BE2C (cell line): ENCODE data around the gene SHFL.

Source experiments
- DNase-seq: peaks from one replicate; pipeline ENCODE4 v3.0.0-alpha.2; 2020
- H3K27me3 ChIP-seq: fragments of 250-450 bp; sonication (Bioruptor Pico); 2 replicates; pipeline ENCODE4 v1.5.1; 2020; ENCODE audit warnings: mild to moderate bottlenecking
- H3K36me3 ChIP-seq: fragments of 250-450 bp; sonication (Bioruptor Pico); 2 replicates; pipeline ENCODE4 v1.5.1; 2020; ENCODE audit warnings: mild to moderate bottlenecking
- H3K4me1 ChIP-seq: fragments of 250-450 bp; sonication (Bioruptor Pico); 2 replicates; pipeline ENCODE4 v1.5.1; 2020
- H3K4me3 ChIP-seq: 2 replicates; pipeline ENCODE4 v1.5.1; 2011; ENCODE audit warnings: low read depth, low read length
- H3K9me3 ChIP-seq: fragments of 250-450 bp; sonication (Bioruptor Pico); 2 replicates; pipeline ENCODE4 v1.5.1; 2020
- TF ChIP-seq, protein P1 (sequence below): IDR thresholded peaks from 2 replicates; pipeline ENCODE4 v1.5.1; 2012; ENCODE audit warnings: mild to moderate bottlenecking, low read depth, low read length

Gene SHFL

DNA sequence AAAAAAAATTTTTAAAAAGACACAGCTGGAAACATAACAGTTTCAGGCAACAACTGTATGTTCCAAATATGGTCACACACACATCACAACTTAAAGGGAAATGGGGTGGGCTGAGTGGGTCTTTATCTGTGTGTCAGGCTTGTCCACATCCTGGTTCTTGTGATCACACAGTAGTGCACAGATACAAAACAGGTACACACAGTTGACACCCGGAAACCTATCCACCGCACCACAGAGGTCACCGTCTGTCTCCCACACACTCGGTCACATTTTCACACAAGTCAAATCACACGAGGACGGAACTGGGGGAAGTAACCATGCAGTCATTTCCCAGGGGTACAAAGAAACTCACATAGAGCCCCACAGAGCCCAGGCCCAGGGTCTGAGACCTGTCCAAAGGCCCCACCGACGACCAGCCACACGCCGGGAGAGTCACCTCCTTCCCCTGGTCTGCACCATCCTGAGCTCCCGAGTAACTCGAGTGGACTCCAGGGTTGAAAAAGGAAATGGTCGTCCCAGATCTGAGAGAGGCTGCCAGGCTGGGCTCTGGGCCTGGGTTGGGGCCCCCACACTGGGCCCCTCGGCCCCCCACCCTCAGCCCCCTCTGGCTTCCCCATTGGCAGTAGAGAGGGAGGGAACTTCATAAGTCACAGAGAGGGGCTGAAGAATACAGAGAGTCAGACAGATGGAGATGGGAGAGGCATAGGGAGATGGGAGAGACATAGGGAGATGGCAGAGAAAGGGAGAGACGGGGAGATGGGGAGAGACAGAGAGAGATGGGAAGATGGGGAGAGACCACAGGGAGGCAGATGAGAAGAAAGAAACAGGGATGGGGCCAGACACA, 18.8 kb downstream of the SHFL start:
- Histone ChIP-seq H3K9me3 (no peaks in the 10 kb centered on the region), H3K4me1 (0 out of 2 replicates have a peak, but pooled peaks cover 3% of the 10 kb centered on the region), H3K27me3 (no peaks in the 10 kb centered on the region), H3K4me3 (no peak overlapping the region), H3K36me3 (peaks cover 30% of the 10 kb centered on the region)
- no peak for DNase-seq
- TF ChIP-seq, protein P1, sequence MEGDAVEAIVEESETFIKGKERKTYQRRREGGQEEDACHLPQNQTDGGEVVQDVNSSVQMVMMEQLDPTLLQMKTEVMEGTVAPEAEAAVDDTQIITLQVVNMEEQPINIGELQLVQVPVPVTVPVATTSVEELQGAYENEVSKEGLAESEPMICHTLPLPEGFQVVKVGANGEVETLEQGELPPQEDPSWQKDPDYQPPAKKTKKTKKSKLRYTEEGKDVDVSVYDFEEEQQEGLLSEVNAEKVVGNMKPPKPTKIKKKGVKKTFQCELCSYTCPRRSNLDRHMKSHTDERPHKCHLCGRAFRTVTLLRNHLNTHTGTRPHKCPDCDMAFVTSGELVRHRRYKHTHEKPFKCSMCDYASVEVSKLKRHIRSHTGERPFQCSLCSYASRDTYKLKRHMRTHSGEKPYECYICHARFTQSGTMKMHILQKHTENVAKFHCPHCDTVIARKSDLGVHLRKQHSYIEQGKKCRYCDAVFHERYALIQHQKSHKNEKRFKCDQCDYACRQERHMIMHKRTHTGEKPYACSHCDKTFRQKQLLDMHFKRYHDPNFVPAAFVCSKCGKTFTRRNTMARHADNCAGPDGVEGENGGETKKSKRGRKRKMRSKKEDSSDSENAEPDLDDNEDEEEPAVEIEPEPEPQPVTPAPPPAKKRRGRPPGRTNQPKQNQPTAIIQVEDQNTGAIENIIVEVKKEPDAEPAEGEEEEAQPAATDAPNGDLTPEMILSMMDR: no peak

DNA sequence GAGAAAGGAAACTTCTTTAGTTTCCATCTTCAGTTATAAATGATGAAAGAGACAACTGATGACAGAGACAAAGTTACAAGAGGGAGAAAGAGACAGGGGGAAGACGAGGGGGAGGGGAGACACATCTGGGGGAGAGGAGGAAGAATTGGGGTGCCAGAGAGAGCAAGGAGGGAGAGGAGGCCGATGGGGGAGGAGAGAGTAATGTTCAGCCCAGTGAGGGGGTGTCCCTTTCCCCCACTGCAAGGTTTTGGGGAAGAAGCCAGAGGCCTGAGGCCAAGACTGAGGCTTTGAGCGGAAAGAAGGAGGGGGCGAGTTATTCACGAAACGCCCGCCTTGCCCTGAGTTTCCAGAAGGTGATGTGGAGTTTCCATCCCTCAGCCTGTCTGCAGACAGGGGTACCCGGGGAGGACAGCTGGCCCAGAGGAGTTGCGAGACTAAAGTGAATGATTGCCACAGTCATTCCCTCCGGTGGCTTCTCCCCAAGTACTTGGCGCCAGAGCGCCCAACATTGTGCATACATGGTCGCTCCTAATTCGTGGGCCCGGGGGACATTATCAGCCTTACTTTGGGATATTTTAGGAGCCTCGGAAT, 19.5 kb downstream of the SHFL start:
- Histone ChIP-seq H3K4me3 (no peak overlapping the region), H3K27me3 (no peaks in the 10 kb centered on the region), H3K9me3 (no peaks in the 10 kb centered on the region), H3K36me3 (peaks cover 37% of the 10 kb centered on the region), H3K4me1 (0 out of 2 replicates have a peak, but pooled peaks cover 3% of the 10 kb centered on the region)
- no peak for DNase-seq
- TF ChIP-seq, protein P1: no peak

DNA sequence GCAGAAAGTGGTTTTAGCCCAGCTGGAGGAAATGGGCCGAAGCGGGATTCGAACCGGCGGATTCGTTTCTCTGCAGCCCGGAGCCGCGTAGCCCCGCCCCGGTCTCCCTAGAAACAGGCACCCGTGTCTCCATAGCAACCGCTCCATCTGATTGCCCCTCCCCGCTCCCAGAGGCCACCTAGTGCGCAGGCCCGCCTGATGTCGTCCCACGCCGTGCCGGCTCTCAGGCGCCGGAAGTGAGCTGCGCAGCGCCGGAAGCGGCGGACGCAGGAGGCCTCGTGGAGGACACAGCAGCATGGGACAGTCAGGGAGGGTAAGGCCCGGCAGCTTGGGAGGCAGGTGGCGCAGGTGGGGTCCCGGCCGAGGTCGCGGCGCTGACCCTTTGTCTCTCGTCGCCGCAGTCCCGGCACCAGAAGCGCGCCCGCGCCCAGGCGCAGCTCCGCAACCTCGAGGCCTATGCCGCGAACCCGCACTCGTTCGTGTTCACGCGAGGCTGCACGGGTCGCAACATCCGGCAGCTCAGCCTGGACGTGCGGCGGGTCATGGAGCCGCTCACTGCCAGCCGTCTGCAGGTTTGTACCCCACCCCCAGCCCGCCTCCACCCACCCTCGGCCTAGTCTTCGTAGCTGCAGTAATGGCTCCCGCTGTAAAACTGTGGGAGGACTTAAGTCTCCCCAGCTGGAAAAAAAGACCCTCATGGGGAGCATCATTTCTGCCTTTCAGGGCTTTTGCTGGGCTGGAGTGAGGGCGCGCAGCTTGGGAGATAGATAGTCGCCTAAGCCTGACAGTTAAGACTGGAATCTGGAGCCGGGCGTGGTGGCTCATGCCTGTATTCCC, 20.2 kb downstream of the SHFL start, which contains the start of gene PPAN:
PPAN (plus strand) TSS at position 263 of the 837 bp plus-strand sequence; CDS start at position 296, 33 bp downstream.
- no peaks in the 10 kb centered on the region for H3K9me3 ChIP-seq
- peak within 1 kb of the TSS; percentile 99 for H3K4me3 ChIP-seq
- peaks cover 44% of the 10 kb centered on the region for H3K36me3 ChIP-seq
- TF ChIP-seq, protein P1: no peak
- peak; percentile 99 for DNase-seq
- 0 out of 2 replicates have a peak, but pooled peaks cover 3% of the 10 kb centered on the region for H3K4me1 ChIP-seq
- H3K27me3 ChIP-seq: no peaks in the 10 kb centered on the region

DNA sequence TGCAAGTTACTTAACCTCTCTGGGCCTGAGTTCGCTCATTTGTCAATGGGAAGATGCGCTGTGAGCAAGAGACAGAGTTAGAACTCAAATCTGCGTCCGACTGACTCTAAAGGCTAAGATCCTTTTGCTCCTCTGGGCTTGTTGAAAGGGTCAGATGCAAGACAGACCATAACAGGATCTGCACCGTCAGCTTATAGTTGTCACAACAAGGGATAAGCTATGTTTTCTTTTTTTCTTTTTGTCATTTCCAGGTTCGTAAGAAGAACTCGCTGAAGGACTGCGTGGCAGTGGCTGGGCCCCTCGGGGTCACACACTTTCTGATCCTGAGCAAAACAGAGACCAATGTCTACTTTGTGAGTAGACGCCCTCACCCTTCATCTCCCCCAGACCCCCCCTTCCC, 21.1 kb downstream of the SHFL start:
- TF ChIP-seq, protein P1: no peak
- Histone ChIP-seq H3K4me1 (peaks cover 4% of the 10 kb centered on the region; the same call in 1 of the 2 replicates), H3K36me3 (peaks cover 49% of the 10 kb centered on the region), H3K27me3 (no peaks in the 10 kb centered on the region), H3K9me3 (no peaks in the 10 kb centered on the region), H3K4me3 (peak overlapping the region; percentile 99)
- DNase-seq: no peak

DNA sequence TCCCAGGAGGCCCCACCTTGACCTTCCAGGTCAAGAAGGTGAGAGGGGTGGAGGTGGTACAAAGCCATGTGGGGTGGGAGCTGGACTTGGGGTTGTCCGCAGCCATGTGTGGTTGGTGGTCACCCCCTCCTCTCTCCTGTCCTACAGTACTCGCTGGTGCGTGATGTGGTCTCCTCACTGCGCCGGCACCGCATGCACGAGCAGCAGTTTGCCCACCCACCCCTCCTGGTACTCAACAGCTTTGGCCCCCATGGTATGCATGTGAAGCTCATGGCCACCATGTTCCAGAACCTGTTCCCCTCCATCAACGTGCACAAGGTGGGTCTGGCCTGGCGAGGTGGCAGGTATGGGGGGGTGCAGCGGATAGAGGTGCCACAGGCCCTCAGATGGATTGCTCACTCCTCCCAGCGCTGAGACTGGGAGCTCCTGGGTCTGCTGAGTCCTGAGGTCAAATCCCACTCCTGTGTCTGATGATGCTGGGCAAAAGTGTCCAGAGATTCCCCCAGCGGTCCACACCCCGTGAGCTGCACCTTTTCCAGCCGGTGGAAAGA, 21.8 kb downstream of the SHFL start:
- peak overlapping the region; percentile 99 for H3K4me3 ChIP-seq
- no peaks in the 10 kb centered on the region for H3K9me3 ChIP-seq
- H3K4me1 ChIP-seq: peaks cover 7% of the 10 kb centered on the region; the same call in 1 of the 2 replicates
- H3K36me3 ChIP-seq: peaks cover 49% of the 10 kb centered on the region
- no peak for DNase-seq
- TF ChIP-seq, protein P1: no peak
- H3K27me3 ChIP-seq: no peaks in the 10 kb centered on the region
